ENCODE results near the gene PTPN22.

- TF ChIP-seq GATA2 (IDR thresholded peaks at IDR 0.05; ENCODE audit: low read depth, low read length): no peak
- TF ChIP-seq GATA3 (IDR thresholded peaks at IDR 0.05; ENCODE audit: low read depth, low read length): no peak
These were observed 32.2 kb upstream of the PTPN22 start for GRCh38 chr1:113903501-113904292.

All from SH-SY5Y (cell line).